ENCODE results near the gene LRRC58.
"Not testable (repeated sequence)": the region's sequence is repeated elsewhere in the genome, so short reads cannot be mapped to it uniquely, and the experiment has no call there.

LRRC58 gene

DNA sequence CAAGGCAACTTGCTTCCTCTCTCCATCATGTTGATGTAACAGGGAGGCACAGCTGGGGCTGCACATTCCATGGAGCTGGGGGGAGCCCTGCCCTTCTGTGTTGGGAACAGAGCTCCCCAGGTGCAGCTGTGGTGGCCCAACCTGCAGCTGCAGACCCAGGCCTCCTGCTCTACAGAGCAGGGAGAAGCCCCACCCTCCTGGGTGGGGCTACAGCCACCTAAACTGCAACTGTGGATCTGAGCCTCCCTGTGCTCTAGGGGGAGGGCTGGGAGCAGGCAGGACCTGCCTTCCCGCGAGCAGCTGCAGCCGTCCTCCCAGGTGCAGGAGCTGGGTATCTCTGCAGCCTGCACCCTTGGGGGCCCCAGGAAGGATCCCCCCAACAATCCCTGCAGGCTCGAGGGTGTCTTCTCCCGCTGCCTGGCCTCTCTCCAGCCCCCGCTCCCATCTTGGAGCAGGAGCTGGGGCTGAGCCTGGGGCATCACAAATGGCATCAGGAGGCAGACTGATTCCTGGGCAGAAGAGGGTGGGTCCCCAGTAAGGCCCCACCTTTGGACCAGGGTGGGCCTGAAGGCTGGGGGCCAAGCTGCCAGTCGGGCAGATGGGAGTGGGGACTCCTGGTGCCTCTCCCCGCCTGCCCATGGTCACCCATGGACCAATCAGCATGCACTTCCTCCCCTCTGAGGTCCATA is 7.4 kb downstream of the LRRC58 start:
- DNase-seq (ENCODE audit: extremely low read depth in 1 of 2, low read depth in 1 of 2), result no peak

DNA sequence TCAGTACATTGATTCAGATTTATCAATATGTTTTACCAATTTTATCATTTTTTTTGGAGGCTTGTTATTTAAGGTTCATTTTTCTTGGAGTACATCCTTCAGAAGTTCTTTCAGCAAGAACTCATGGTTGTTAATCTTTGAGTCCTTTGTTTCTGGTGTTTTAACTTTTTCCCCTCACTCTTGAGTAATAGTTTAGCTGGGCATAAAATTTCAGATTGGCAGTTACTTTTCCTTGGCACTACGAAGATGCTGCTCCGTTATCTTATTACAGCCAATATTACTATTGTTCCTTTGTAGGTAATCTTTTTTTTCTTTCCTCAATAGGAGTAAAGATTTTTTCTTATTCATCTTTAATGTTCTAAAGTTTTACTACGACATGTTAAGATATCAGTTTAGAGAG is 9.8 kb downstream of the LRRC58 start:
- no peak for DNase-seq (ENCODE audit: extremely low read depth in 1 of 2, low read depth in 1 of 2)

DNA sequence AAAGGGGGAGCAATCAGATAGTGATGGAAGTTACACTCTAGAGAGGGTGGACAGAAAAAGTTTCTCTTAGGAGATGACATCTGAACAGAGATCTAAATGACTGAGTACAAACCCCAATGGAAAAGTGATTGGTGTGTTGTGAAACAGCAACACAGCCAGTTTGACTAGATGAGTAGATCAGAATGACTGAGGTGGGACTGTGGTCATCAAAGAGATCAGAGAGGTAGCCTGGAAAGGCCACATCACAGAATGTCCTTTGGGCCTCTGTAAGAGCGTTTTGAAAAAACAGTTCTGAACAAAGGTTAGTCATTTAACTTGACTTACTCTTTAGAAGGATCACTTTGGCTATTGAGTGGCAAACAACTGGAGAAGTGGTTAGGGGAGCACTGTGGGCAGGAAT is 10.6 kb downstream of the LRRC58 start:
- no peak for DNase-seq (ENCODE audit: extremely low read depth in 1 of 2, low read depth in 1 of 2)

DNA sequence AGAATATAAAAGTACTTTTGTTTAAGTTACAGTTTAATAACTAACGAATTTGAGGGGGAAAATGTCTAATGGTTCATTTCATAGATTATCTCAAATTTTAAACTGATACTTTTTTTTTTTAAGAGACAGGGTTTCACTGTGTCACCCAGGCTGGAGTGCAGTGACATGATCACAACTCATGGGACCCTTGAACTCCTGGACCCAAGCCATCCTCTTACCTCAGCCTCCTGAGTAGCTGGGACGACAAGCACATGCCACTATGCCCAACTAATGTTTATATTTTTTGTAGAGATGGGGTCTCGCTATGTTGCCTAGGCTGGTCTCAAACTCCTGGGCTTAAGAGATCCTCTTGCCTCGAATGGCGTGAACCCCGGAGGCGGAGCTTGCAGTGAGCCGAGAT is 16.5 kb downstream of the LRRC58 start:
- no peak for DNase-seq (ENCODE audit: extremely low read depth in 1 of 2, low read depth in 1 of 2)

DNA sequence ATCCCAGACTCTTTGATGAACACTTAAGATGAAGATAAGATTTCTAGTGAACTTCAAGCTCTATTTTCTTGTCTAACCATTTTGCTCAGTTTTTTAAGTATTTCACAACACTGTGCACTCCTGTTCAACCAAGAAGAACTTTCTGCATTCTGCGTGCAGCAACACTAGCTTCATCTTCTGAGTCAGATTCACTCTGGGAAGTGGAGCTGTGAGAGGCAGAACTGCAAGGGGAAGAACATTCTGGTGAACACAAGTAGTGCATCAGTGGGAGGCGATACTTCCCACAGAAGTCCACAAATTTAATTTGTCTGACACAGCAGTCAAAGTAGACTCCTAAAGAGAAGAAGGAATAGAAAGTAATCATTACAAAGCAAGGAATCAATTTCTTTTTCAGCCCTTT is 18.1 kb downstream of the LRRC58 start:
- no peak for DNase-seq (ENCODE audit: extremely low read depth in 1 of 2, low read depth in 1 of 2)

DNA sequence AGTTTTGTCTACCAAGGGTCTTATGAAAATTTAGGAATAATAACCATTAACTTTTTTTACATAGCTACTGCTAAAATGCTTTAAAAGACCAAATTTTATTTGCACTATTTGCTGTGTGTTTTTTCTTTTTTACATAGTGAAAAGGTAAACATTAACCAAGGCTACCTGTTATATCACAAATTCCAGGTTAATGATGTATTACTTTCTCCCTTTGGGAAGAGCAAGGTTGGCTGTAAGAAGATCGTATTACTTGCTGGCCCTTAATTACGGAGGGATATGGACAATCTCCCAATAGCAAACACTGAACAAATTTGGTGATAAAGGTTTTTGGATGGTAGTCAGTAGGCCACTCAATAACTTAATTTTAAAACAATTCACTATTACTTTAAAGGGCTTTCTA is 22.4 kb downstream of the LRRC58 start:
- no peak for DNase-seq (ENCODE audit: extremely low read depth in 1 of 2, low read depth in 1 of 2)

DNA sequence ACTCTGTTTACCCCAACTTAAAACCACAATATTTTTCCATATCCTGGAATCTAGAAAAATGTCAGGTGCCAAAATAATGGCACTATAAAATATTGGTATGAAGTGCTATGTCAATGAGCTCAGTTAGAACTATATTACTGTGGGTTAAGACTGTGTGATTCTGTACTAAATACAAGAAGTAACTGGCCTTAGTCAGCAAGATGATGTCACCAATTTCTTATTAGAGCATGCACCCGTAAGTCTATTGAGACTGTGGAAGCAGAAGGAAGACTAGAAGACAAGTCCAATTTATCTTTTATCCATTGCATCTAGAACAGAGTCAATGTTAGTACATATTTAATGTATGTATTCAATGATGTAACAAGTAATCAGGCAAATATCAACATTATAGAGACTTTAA is 25.0 kb downstream of the LRRC58 start:
- no peak for DNase-seq (ENCODE audit: extremely low read depth in 1 of 2, low read depth in 1 of 2)

DNA sequence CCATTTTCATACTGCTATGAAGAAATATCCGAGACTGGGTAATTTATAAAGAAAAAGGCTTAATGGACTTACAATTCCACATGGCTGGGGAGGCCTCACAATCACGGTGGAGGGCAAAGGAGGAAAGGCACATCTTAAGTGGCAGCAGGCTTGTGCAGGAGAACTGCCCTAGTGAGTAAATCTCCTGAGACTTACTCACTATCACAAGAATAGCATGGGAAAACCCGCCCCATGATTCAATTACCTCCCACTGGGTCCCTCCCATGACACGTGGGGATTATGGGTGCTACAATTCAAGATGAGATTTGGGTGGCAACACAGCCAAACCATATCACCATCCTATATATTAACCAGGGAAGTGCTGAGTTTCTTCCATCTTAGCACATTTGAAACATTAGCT is 25.4 kb downstream of the LRRC58 start:
- not testable (repeated sequence) for DNase-seq (ENCODE audit: extremely low read depth in 1 of 2, low read depth in 1 of 2)

DNA sequence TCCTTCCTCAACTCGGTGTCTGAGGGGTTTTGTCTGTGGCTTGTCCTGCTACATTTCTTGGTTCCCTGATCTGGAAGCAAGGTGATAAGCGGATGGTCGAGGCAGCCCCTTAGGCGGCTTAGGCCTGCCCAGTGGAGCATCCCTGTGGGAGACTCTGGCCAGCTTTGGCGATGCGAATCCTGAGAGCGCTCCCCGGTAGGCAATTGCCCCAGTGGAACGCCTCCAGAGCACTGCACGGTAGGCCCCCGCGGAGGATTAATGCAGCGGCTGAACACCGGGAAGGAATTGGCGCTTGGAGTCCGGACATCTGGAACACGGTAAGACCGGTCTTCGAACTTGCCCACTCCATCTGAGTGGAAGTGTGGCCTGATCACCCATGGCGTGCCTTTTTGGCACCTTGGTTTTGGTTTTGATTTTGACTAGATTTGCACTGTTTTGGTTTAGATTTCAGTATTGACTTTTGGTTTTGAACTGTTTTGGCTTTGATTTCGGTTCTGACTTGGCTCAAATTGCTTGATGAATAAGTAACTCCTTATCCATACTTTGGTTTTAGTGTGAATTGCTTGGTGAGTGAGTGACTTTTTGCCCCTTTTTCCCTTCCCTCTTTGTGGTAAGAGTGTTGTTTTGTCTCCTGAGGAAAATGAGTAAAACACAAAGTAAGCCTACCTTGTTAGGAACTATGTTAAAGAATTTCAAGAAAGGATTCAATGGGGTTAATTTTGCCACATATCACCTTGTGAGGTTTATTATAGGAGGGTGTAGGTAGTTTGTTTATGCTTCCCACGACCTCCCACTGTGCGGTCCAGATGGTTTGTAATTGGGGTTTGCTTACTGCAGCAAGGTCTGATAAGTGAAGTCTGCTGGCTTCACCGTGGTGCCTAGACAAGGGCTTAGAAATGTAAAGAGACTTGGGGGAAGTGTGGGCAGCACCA is 37.0 kb downstream of the LRRC58 start:
- no peak for DNase-seq (ENCODE audit: extremely low read depth in 1 of 2, low read depth in 1 of 2)

DNA sequence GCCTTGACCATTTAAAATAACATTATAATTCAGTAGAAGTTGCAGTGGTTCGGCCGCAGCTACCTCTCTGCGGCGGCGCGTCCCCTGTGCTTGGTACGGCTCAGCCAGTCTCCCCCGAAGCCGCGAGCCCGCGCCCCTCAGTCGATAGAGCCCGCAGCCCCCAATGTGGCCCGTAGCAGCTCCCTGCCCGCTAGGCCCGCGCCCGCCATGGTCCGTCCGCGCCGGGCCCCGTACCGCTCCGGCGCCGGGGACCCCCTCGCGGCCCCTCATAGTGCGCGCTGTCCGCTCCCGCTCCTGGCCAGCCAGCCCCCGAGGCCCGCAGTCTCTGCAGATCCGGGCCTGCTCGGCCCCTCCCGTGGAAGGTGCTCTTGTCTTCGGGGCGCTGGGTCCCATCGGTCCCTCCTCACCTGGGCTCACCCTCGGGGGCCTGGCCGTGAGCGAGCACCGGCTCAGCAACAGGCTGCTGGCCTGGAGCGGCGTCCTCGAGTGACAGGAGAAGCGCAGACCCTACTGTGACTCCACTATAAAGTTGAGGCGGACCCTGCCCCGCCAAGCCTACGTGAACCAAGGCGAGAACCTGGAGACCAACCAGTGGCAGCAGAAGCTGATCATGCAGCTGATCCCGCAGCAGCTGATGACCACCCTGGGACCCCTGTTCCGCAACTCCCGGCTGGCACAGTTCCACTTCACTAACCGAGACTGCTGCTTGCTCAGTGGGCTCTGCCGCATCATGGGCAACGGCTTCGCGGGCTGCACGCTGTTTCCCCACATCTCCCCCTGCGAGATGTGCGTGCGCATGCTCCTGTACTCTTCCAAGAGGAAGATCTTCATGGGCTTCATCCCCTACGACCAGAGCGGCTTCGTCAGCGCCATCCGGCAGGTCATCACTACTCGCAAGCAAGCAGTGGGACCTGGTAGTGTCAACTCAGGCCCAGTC is 42.4 kb downstream of the LRRC58 start:
- no peak for DNase-seq (ENCODE audit: extremely low read depth in 1 of 2, low read depth in 1 of 2)

DNA sequence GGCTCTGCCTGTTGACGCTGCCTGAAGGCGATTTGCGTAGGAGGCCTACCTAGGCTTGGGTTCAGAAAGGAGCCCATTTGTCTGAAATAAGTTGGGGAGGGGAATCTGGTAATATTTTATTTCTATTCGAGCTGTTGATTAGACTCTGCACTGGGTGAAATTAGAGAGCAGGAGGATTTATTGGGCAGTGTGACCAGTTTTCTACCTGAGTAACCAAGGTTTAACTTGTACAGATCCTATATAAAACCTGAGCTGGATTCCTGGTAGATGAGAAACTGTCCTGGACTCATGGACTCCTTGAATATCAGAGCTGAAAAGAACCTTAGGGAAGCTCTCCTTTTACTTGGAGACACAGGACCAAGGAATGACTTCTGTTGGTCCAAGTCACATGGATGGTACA is 44.5 kb downstream of the LRRC58 start:
- no peak for DNase-seq (ENCODE audit: extremely low read depth in 1 of 2, low read depth in 1 of 2)

DNA sequence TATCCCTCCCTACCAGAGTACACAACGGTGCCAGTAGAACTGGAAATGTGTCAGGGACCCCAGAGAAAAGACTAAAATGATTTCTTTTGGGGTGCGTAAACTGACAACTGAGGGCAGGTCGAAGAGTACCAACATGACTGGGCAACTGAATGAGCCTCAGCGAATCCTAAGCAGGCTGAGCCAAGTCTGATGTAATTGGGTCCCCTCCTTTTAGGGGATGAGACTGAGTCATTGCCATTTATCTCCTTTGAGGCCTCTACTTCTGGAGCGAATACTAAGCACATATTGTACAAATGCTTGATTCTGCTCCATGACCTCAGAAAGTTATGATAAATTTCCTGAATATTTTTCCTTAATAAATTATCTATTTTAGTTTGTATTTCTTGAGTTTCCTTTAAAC is 46.8 kb downstream of the LRRC58 start:
- no peak for DNase-seq (ENCODE audit: extremely low read depth in 1 of 2, low read depth in 1 of 2)

DNA sequence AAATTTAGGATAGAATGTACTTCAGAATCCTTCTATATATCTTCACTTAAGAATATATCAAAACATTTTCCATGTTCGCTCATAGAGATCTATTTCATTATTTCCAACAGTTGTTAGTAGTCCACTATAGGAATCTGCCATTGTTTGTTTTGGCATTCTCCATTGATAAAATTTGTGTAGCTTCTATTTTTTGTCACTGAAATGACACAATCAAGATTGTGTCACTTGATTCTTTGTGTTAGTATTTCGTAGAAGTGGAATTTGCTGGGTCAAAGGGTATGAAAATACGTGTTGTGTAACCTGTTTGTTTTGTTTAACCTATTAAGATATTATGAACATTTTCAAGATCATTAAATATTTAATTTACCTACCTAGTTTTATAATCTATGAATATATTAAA is 48.2 kb downstream of the LRRC58 start:
- DNase-seq (ENCODE audit: extremely low read depth in 1 of 2, low read depth in 1 of 2), result no peak

DNA sequence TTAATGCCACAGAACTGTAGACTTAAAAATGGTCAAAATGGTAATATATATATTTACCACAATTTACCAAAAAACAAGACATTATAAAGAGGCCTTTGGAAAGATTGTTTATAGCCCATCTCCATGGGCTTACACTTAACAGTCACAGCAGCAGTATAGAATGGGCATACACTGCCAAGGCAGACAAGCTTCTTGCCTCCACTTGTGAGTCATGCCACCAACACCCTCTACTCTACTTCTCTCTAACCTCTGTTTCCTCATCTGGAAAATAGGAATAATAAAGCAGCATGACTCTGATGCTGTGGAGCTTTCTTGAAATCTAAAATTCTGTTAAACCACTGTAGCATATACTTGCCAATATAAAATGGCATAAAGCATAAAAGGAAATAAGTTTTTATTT is 49.8 kb downstream of the LRRC58 start:
- no peak for DNase-seq (ENCODE audit: extremely low read depth in 1 of 2, low read depth in 1 of 2)

DNA sequence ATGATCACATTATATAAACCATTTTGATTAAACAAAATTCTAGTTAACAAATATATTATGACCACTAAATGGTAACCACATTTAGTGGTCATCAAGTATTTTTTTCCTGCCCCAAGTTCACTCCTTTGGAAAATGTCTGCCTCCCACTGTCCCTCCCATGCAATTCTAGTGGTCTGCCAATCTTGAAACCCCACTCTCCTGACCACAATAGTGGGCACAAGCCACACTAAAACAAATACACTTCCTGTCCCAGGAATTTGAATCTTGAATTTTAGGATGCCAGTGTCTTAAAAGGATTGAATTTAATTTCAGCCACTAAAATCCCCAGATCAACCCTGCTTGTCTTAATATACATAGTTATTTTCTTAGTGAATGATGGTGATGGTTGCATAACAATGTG is 50.2 kb downstream of the LRRC58 start:
- DNase-seq (ENCODE audit: extremely low read depth in 1 of 2, low read depth in 1 of 2), result no peak

DNA sequence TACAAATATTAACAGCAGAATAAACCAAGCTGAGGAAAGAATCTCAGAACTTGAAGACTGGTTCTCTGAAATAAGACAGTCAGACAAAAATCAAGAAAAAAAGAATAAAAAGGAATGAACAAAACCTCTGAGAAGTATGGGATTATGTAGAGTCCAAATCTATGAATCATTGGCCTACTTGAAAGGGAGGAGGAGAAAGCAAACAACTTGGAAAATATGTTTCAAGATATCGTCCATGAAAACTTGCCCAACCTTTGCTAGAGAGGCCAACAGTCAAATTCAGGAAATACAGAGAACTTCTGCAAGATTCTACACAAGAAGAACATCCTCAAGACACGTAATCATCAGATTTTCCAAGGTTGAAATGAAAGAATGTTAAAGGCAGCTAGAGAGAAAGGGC is 57.6 kb downstream of the LRRC58 start:
- not testable (repeated sequence) for DNase-seq (ENCODE audit: extremely low read depth in 1 of 2, low read depth in 1 of 2)

DNA sequence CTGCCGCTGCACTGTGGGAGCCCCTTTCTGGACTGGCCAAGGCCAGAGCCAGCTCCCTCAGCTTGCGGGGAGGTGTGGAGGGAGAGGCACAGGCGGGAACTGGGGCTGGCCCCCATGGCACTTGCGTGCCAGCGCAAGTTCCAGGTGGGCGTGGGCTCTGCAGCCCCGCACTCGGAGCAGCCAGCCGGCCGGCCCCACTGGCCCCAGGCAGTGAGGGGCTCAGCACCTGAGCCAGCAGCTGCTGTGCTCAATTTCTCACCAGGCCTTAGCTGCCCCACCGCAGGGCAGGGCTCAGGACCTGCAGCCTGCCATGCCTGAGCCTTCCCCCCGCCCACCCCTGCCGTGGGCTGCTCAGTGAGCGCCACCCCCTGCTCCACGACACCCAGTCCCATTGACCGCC is 59.5 kb downstream of the LRRC58 start:
- no peak for DNase-seq (ENCODE audit: extremely low read depth in 1 of 2, low read depth in 1 of 2)

DNA sequence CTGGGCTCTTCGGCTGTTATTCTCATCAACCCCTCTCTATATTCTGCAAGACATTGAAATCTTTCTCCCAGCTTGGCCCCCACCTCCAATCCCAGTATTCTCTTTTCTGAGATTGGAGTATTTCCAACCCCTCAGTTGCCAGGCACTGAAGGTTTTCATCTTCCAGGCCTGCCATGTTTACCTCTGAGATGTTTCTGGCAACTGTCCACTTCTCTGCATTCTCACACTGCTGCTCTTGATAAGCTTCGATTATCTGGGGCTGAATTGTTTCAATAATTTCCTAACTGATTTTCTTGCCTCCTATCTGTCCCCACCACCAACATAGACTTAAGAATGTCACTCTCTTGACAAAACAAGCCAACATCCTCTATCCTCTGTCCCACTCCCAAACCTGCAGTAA is 62.7 kb downstream of the LRRC58 start:
- DNase-seq (ENCODE audit: extremely low read depth in 1 of 2, low read depth in 1 of 2), result no peak

DNA sequence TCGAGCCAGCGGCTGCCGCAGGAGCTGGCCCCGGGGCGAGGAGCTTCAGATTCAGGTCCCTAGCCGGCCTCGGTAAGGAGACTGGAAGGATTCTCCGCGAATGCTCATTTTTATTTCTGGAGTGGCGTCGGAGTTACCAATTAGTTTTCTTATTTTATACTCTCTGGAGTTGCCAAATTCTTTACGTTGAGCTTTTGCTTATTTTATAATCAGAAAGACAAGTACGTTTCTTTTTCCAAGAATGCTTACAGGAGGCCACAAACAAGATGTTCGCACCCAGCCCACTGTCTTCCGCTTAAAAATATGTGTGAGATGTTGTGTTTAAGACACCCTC is 63.7 kb downstream of the LRRC58 start:
- DNase-seq (ENCODE audit: extremely low read depth in 1 of 2, low read depth in 1 of 2), result no peak

DNA sequence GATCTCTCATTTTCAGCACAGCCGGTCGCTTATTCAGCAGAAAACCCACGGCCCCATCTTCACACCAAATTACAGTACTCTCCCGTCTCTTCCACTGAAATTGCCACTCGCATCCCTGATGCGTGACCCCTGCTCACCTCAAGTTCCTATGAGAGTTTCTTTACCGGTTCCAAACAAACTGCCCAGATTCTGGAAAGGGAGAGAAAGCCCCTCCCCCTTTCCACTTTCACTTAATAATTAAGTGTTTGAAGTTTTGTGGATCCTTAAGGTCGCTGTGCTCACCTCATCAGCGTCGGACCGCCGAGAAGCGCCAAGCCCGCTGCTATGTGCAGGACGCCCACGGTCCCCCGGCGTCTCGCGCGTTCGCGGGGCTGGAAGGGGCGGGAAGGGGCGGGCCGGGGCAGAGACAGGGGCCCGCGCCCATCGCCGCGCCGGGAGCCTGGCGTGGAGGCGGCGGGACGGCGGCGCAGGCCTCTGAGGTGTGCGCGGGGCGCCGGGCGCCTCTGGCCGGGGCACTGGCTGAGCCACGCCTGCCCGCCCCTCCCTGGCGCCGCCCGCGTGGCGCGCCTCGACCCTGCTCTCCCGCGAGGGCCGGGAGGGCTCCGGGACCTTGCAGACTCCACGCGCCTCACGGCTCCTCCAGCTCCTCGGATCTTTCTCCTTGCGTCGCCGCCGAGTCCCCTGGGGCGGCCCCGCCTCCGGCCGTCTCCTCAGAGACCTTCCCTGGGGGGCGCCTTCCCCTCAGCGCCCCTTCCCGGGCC is 64.2 kb downstream of the LRRC58 start, which contains the start of gene GPR156:
Gene GPR156 (minus strand): TSS at position 476 of the 761 bp plus-strand sequence. CDS start 41,124 bp downstream, outside the sequence.
- no peak for DNase-seq (ENCODE audit: extremely low read depth in 1 of 2, low read depth in 1 of 2)

DNA sequence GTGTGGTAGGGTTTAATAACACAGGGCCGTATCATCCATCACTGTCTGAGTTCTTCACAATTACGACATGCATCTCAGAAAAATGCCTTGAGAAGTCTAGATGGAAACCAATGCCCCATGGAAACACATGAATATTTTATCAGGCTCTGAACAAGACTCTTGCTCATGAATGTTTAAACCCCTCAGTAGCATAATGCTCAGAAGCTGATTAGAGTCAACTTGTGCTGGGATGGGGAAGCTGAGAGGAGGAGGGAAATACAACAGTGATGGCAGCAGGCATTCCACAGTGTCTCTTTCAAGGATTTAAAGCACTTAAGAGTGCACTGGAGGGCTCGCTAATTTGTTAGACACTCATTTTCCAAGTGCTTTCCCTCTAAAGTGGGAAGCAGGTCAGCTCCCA is 67.9 kb downstream of the LRRC58 start:
- DNase-seq (ENCODE audit: extremely low read depth in 1 of 2, low read depth in 1 of 2), result no peak
